ENCODE measurements around the gene ADAMTSL1.

The ADAMTSL1 gene

GRCh38 chr9:18610956-18611355 is 137.0 kb downstream of the ADAMTSL1 start:
- H3K4me2 ChIP-seq (ENCODE audit: low read length), result no peak overlapping the region
- H3K27ac ChIP-seq (ENCODE audit: low read length), result no peak overlapping the region
- no peaks in the 10 kb centered on the region for H3K9me3 ChIP-seq (ENCODE audit: insufficient read depth, low read length)
- no peaks in the 10 kb centered on the region for H3K79me2 ChIP-seq (ENCODE audit: low read length)
- H3K4me1 ChIP-seq (ENCODE audit: low read length), result no peaks in the 10 kb centered on the region
- H4K20me1 ChIP-seq (ENCODE audit: insufficient read depth, low read length), result no peaks in the 10 kb centered on the region
- no peaks in the 10 kb centered on the region for H3K36me3 ChIP-seq (replicated peaks; ENCODE audit: low read depth, low read length)
- H3K4me3 ChIP-seq (ENCODE audit: low read length), result no peak overlapping the region
- H3K27me3 ChIP-seq (ENCODE audit: low read depth, low read length), result no peaks in the 10 kb centered on the region; the same call in 1 of the 2 replicates
- TF ChIP-seq CTCF (IDR thresholded peaks at IDR 0.05; ENCODE audit: low read depth, low read length), result no peak
- no peak for TF ChIP-seq EZH2phosphoT487 (IDR thresholded peaks at IDR 0.05; ENCODE audit: low read depth)
- no peak overlapping the region for H2AFZ ChIP-seq (ENCODE audit: low read depth, low read length)
- H3K9ac ChIP-seq (ENCODE audit: low read length), result no peak overlapping the region

- Histone ChIP-seq H2AFZ (ENCODE audit: low read depth, low read length) (no peak overlapping the region), H3K9ac (ENCODE audit: low read length) (no peak overlapping the region), H4K20me1 (ENCODE audit: insufficient read depth, low read length) (no peaks in the 10 kb centered on the region), H3K36me3 (replicated peaks; ENCODE audit: low read depth, low read length) (no peaks in the 10 kb centered on the region), H3K79me2 (ENCODE audit: low read length) (no peaks in the 10 kb centered on the region), H3K4me1 (ENCODE audit: low read length) (no peaks in the 10 kb centered on the region), H3K27ac (ENCODE audit: low read length) (no peak overlapping the region), H3K27me3 (ENCODE audit: low read depth, low read length) (no peaks in the 10 kb centered on the region; the same call in 1 of the 2 replicates), H3K4me2 (ENCODE audit: low read length) (no peak overlapping the region), H3K4me3 (ENCODE audit: low read length) (no peak overlapping the region), H3K9me3 (ENCODE audit: insufficient read depth, low read length) (no peaks in the 10 kb centered on the region)
- TF ChIP-seq CTCF (IDR thresholded peaks at IDR 0.05; ENCODE audit: low read depth, low read length) (no peak), EZH2phosphoT487 (IDR thresholded peaks at IDR 0.05; ENCODE audit: low read depth) (no peak)
These were observed 138.0 kb downstream of the ADAMTSL1 start for GRCh38 chr9:18611971-18612370.

GRCh38 chr9:18614116-18614515 is 140.2 kb downstream of the ADAMTSL1 start:
- Histone ChIP-seq H3K36me3 (replicated peaks; ENCODE audit: low read depth, low read length) (no peaks in the 10 kb centered on the region), H3K27ac (ENCODE audit: low read length) (no peak overlapping the region), H3K9me3 (ENCODE audit: insufficient read depth, low read length) (no peaks in the 10 kb centered on the region), H3K27me3 (ENCODE audit: low read depth, low read length) (no peaks in the 10 kb centered on the region; the same call in 1 of the 2 replicates), H2AFZ (ENCODE audit: low read depth, low read length) (no peak overlapping the region), H3K4me3 (ENCODE audit: low read length) (no peak overlapping the region), H3K79me2 (ENCODE audit: low read length) (no peaks in the 10 kb centered on the region), H3K9ac (ENCODE audit: low read length) (no peak overlapping the region), H3K4me1 (ENCODE audit: low read length) (no peaks in the 10 kb centered on the region), H3K4me2 (ENCODE audit: low read length) (no peak overlapping the region), H4K20me1 (ENCODE audit: insufficient read depth, low read length) (no peaks in the 10 kb centered on the region)
- TF ChIP-seq CTCF (IDR thresholded peaks at IDR 0.05; ENCODE audit: low read depth, low read length), result no peak
- no peak for TF ChIP-seq EZH2phosphoT487 (IDR thresholded peaks at IDR 0.05; ENCODE audit: low read depth)

- Histone ChIP-seq H4K20me1 (ENCODE audit: insufficient read depth, low read length) (no peaks in the 10 kb centered on the region), H3K79me2 (ENCODE audit: low read length) (no peaks in the 10 kb centered on the region), H3K4me1 (ENCODE audit: low read length) (no peaks in the 10 kb centered on the region), H3K4me3 (ENCODE audit: low read length) (no peak overlapping the region), H2AFZ (ENCODE audit: low read depth, low read length) (no peak overlapping the region), H3K4me2 (ENCODE audit: low read length) (no peak overlapping the region), H3K27ac (ENCODE audit: low read length) (no peak overlapping the region), H3K27me3 (ENCODE audit: low read depth, low read length) (no peaks in the 10 kb centered on the region; the same call in 1 of the 2 replicates), H3K36me3 (replicated peaks; ENCODE audit: low read depth, low read length) (no peaks in the 10 kb centered on the region), H3K9ac (ENCODE audit: low read length) (no peak overlapping the region), H3K9me3 (ENCODE audit: insufficient read depth, low read length) (no peaks in the 10 kb centered on the region)
- TF ChIP-seq EZH2phosphoT487 (IDR thresholded peaks at IDR 0.05; ENCODE audit: low read depth) (no peak), CTCF (IDR thresholded peaks at IDR 0.05; ENCODE audit: low read depth, low read length) (no peak)
These were observed 140.7 kb downstream of the ADAMTSL1 start for GRCh38 chr9:18614651-18615050.

Measured in OCI-LY3 (cell line).